SIG-M5 (cell line): ENCODE measurements around the gene AQP12B.
"Not testable (repeated sequence)": the region's sequence is repeated elsewhere in the genome, so short reads cannot be mapped to it uniquely, and the experiment has no call there.

Experiments
- DNase-seq: peaks from one replicate; lab custom pipeline; 2025; lab: John Stamatoyannopoulos, UW

The AQP12B gene

DNA sequence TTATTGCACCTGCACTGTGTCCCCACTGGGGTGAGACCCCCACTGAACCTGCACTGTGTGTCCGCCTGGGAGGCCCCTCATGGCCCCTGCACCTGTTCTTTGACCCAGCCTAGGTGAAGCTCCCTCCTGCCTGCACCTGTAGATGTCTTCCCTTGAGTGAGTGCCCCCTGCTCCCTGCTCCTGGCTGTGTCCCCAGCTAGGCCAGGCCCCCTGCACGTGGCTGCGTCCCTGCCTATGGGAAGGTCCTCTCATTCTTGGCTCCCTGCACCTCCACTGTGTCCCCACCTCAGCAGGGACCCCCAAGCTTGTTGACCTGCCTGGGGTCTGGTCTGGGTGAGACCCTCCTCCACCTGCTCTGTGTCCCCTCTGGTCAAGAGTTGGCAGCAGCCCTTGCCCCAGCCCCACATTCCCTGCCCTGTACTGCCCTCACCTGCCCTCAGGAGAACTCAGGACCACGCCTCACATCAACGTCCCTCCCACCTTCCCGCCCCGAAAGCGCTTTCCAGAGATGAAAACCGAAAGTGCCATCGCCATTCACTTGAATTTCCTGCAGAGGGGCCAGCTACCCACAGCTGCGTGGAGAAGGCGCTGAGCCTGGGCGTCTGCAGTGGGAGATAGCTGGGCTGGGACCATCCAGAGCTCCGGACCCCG is 769 bp upstream of the AQP12B start:
- DNase-seq: not testable (repeated sequence)

- not testable (repeated sequence) for DNase-seq
These were observed 2.5 kb downstream of the AQP12B start for GRCh38 chr2:240680185-240680584.

- DNase-seq: not testable (repeated sequence)
These were observed 3.8 kb downstream of the AQP12B start for GRCh38 chr2:240678909-240679308.

DNA sequence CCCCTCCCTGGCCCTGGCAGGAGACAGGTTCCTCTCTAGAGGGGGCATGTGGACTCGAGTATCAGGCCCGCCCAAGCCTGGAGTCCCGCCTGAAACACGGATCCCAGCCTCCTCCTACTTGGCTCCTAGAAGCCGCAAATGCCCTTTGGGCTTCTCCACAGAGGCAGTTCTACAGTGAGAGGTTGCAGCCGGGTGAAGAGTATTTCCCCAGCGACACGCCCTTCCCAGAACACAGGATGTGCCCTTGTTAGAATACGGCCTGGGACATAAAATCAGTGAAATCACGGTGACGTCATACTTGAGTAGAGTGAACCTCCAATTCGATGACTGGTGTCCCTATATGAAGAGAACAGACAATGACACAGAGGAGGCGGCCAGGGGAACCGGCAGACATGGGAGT is 4.6 kb downstream of the AQP12B start:
- DNase-seq: not testable (repeated sequence)

DNA sequence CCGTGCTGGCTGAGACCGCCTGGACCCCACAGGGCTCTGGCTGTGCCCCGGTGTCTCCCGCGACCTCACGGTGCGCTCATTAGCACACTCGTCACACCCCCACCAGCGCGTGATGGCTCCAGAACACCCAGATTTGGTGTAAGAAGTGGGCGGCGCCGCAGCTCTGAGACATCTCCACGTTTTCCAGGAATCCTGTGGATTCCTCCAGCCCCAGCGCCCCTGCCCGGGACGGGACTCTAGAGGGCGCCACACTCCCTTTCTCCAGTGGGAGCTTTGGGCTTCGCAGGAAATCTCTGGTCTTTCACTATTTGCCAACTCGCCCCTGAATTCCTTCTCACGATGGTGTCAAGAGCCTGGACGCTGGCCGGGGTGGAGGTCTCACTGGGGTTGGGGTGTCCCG is 7.3 kb downstream of the AQP12B start:
- not testable (repeated sequence) for DNase-seq

GRCh38 chr2:240674461-240675184 is 8.1 kb downstream of the AQP12B start:
- DNase-seq: not testable (repeated sequence)

GRCh38 chr2:240672701-240673190 is 9.9 kb downstream of the AQP12B start:
- DNase-seq: no peak

DNA sequence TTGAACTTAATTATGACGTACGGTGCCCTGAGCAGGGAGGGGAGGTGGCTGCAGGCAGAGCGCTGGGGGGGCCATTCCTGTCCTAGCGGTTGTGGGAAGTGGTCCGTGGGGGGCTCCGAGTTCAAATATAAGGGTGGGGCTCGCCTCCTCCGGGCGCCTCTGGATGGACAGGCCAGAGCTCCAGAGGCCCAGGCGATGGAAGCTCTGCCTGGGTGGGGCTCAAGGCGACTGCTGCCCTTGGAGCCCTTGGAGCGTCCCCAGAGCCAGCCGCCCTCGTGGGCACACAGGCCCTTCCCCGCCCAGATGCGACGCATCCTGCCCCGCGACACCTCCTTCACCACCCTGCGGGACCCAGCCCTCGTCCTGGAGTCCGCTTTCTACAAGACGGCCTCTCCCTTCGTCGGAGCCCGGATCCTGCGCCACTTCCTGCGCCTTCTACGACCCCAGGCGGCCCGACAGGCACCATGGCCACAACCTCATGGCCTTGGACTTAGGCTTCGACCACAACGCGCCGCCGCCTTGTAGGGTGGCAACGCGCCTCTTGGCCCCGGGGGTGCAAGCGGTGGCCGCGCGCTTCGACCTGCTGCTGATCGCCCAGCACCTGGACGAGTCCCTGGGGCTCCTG is 10.5 kb downstream of the AQP12B start:
- no peak for DNase-seq

DNA sequence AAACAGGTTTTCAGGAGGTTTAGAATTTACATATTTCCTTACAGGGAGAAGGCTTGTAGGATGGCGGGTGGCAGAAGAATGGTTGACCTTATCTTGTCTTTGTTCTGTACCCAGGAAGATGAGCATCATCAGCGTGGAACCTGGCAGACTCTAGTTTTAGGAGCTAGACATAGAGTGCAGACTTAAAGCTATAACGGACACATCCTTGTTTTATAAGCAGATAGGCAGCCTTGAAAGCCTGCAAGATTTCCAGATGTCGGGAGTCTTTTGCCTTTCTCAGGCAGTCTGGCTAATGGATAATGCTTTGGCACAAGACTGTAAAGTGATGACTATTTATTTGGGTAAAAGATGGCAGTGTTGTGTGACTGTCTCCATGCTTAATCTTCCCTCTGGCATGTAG is 11.7 kb downstream of the AQP12B start:
- no peak for DNase-seq

DNA sequence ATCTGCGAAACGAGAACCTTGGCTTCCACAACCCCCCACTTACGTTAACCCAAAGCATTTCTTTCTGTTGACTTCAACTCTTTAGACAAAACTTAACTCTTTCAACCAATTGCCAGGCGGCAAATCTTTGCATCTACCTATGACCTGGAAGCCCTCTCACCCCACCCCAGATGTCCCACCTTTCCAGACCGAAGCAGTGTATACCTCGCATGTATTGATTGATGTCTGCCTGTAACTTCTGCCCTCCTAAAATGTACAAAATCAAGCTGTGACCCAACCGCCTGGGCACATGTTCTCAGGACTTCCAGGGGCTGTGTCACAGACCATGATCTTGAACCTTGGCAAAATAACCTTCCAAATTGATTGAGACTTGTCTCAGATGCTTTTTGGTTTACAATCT is 12.3 kb downstream of the AQP12B start:
- DNase-seq: no peak

DNA sequence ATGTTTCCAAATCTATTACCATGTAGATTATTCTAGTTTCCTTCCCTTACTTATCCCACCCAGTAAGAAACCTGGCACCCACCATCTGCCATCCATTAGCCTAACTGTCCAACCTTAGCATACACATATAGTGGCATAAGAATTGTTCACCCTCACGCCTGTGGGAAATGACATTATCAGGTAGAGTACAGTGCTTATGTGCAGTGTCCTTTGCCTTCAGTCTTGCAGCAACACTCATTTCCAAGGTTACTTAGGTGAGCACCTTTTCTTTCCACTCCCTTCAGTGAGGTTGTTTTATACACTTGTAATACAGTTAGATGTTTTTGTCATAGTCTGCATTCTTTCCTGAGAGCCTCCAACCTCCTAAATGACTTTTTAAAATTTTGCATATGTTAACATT is 18.1 kb downstream of the AQP12B start:
- no peak for DNase-seq

- DNase-seq: no peak
These were observed 19.0 kb downstream of the AQP12B start for GRCh38 chr2:240663546-240664190.

GRCh38 chr2:240662681-240663080 is 20.0 kb downstream of the AQP12B start:
- DNase-seq: no peak

DNA sequence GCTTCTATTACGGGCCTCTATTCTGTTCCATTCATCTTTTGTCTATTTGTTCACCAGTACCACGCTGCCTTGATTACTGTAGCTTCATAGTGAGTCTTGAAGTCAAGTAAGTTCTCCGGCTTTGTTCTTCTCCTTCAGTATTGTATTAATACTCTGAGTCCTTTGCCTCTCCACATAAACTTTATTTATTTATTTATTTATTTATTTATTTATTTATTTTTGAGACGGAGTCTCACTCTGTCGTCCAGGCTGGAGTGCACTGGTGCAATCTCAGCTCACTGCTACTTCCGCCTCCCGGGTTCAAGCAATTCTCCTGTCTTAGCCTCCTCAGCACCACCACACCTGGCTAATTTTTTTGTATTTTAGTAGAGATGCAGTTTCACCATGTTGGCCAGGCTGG is 22.8 kb downstream of the AQP12B start:
- DNase-seq: not testable (repeated sequence)

- no peak for DNase-seq
These were observed 26.5 kb downstream of the AQP12B start for GRCh38 chr2:240655931-240656886.

- DNase-seq: no peak
These were observed 31.5 kb downstream of the AQP12B start for GRCh38 chr2:240651185-240651584.

DNA sequence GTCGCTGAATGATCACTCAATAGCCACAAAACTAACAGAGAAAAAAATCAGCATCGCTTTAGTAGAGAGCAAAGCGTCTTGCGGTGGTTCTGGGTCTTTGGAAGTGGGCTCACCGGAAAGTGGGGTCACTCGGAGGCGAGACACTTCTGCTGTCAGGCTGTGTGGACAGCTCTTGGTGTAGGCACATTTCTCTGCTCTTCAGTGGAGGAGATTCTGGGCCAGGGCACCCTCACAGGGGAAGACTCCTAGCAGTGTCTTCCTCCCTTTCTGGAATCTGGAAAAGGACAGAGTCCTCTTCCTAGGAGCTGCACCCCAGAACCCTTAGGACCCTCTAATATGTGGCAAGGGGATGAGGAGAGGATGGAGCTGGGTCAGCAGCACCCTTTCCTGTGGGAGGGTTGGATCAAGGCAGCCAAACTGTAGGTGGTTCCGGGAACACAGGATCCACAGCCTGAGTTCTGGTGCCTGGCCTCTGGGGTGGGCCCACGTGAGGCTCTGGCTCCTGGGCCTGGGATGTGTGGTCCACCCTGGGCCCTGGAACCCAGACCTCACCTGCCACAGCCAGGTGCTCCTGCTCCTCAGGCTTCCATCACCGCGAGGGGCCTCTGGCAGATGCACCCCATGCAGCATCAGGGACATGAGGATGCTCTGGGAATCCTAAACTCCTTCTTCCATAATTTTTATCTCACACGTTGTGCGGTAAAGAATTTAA is 32.3 kb downstream of the AQP12B start:
- DNase-seq: no peak

- DNase-seq: no peak
These were observed 33.4 kb downstream of the AQP12B start for GRCh38 chr2:240649331-240649730.

- DNase-seq: no peak
These were observed 33.9 kb downstream of the AQP12B start for GRCh38 chr2:240648650-240649275.

GRCh38 chr2:240648155-240648649 is 34.5 kb downstream of the AQP12B start:
- DNase-seq: no peak
